GM23248 (cell line): Measurements from ENCODE around the gene CDON.

Source experiments
- EZH2 ChIP-seq: fragments of 200-600 bp; sonication (generic); IDR thresholded peaks from 2 replicates; pipeline ENCODE4 v1.6.1; 2018; ENCODE audit warnings: antibody characterized with exemption, mild to moderate bottlenecking; ENCODE audit not compliant: insufficient read depth, poor library complexity, severe bottlenecking
- EZH2phosphoT487 ChIP-seq: fragments of 200-600 bp; sonication (generic); IDR thresholded peaks from 2 replicates; pipeline ENCODE4 v1.6.1; 2018; ENCODE audit warnings: antibody characterized with exemption, moderate library complexity, mild to moderate bottlenecking, low read depth; ENCODE audit not compliant: insufficient read depth

GRCh38 chr11:126032375-126032774 lies 30.3 kb downstream of the CDON start:
- no peak for TF ChIP-seq EZH2phosphoT487
- no peak for TF ChIP-seq EZH2
